ENCODE results near the gene WDR33.

- no peak for TF ChIP-seq POLR2A (IDR thresholded peaks at IDR 0.05; ENCODE audit: low read depth, low read length)
- TF ChIP-seq TAF1 (IDR thresholded peaks at IDR 0.05; ENCODE audit: borderline replicate concordance, low read depth, low read length), result no peak
These were observed 75.2 kb downstream of the WDR33 start for GRCh38 chr2:127735537-127736399.
